PC-3 (cell line): ENCODE results near the gene PTK6. TPM values are rescaled to one million over a fixed set of nuclear protein-coding genes. Genes with fewer than 3 reads are reported as not detected.
A peak's percentile ranks its signal among the peaks of the same experiment; 100 is the strongest.

ENCODE experiments used
- ATAC-seq: fragments of 200-7000 bp; cut with Tn5 transposase; 2 replicates; pipeline ENCODE4 v1.9.1; 2020; ENCODE audit warnings: mild to moderate bottlenecking, moderate library complexity
- BruUV-seq: library from RNA; stranded (reverse); fragments of 400-500 nt; replicated peaks from 2 replicates; lab custom pipeline; 2021; lab: Mats Ljungman, UMichigan
- CTCF ChIA-PET: fragments of 300-600 bp; sonication (Branson Sonifier 250); formaldehyde crosslinking; loops from one replicate; lab custom pipeline; 2022; ENCODE audit warnings: antibody characterized with exemption; lab: Charles Lee
- POLR2A ChIA-PET: fragments of 300-600 bp; sonication (Branson Sonifier 250); formaldehyde crosslinking; loops from one replicate; lab custom pipeline; 2022; ENCODE audit warnings: antibody characterized with exemption; ENCODE audit not compliant: unreplicated experiment; lab: Charles Lee
- DNase-seq: peaks from one replicate; pipeline ENCODE4 v3.0.0-alpha.2; 2015
- H2AFZ ChIP-seq: fragments of 300-600 bp; sonication (generic); 2 replicates; pipeline ENCODE4 v1.6.0; 2016; ENCODE audit warnings: antibody characterized with exemption, low read length
- H3F3A ChIP-seq: fragments of 300-600 bp; sonication (generic); one replicate; pipeline ENCODE4 v1.6.0; 2017; ENCODE audit warnings: antibody characterized with exemption, low read length, control low read depth, mild to moderate bottlenecking; ENCODE audit not compliant: unreplicated experiment
- H3K27ac ChIP-seq: fragments of 300-600 bp; sonication (generic); 2 replicates; pipeline ENCODE4 v1.5.1; 2016; ENCODE audit warnings: mild to moderate bottlenecking, low read length
- H3K27me3 ChIP-seq: fragments of 300-600 bp; sonication (generic); 2 replicates; pipeline ENCODE4 v1.6.1; 2016; ENCODE audit warnings: low read length, mixed read lengths
- H3K36me3 ChIP-seq: fragments of 300-600 bp; sonication (generic); 2 replicates; pipeline ENCODE4 v1.6.1; 2016; ENCODE audit warnings: low read depth, mixed run types, low read length, mixed read lengths
- H3K4me1 ChIP-seq: fragments of 300-600 bp; sonication (generic); 2 replicates; pipeline ENCODE4 v1.5.1; 2016; ENCODE audit warnings: low read length; ENCODE audit not compliant: insufficient read depth
- H3K4me2 ChIP-seq: fragments of 300-600 bp; sonication (generic); 2 replicates; pipeline ENCODE4 v1.6.0; 2016; ENCODE audit warnings: low read length
- H3K4me3 ChIP-seq: fragments of 300-600 bp; sonication (generic); 2 replicates; pipeline ENCODE4 v1.5.1; 2016; ENCODE audit warnings: mild to moderate bottlenecking, low read length, mixed read lengths
- H3K79me2 ChIP-seq: fragments of 300-600 bp; sonication (generic); 2 replicates; pipeline ENCODE4 v1.6.1; 2017; ENCODE audit warnings: low read length, mixed read lengths
- H3K9ac ChIP-seq: fragments of 300-600 bp; sonication (generic); 2 replicates; pipeline ENCODE4 v1.6.0; 2016; ENCODE audit warnings: mild to moderate bottlenecking, low read length
- H3K9me2 ChIP-seq: fragments of 300-600 bp; sonication (generic); replicated peaks from 2 replicates; pipeline ENCODE4 v1.6.1; 2016; ENCODE audit warnings: mixed run types, low read length, mixed read lengths
- H3K9me3 ChIP-seq: fragments of 300-600 bp; sonication (generic); 2 replicates; pipeline ENCODE4 v1.6.1; 2016; ENCODE audit warnings: low read length, mixed read lengths
- H4K20me1 ChIP-seq: fragments of 300-600 bp; sonication (generic); 2 replicates; pipeline ENCODE4 v1.6.1; 2016; ENCODE audit warnings: low read length, mixed read lengths
- EZH2 ChIP-seq: fragments of 300-600 bp; sonication (generic); IDR thresholded peaks from one replicate; pipeline ENCODE4 v1.6.1; 2017; ENCODE audit warnings: antibody characterized with exemption, mild to moderate bottlenecking, low read length; ENCODE audit not compliant: unreplicated experiment
- EZH2phosphoT487 ChIP-seq: fragments of 300-600 bp; sonication (generic); IDR thresholded peaks from 2 replicates; pipeline ENCODE4 v1.6.1; 2018; ENCODE audit warnings: mild to moderate bottlenecking, antibody characterized with exemption, low read length, borderline replicate concordance
- intact Hi-C: fragments of 100-400 bp; cut with micrococcal nuclease; formaldehyde crosslinking; loops from 2 replicates; pipeline ENCODE4 v1.9.0; 2023
- total RNA-seq: library from RNA; depleted of rRNA; stranded (reverse); fragments of >200 nt; gene quantifications from 2 replicates; pipeline ENCODE4 v1.2.3, GENCODE V29; 2014
- TF ChIP-seq, protein P1 (sequence below): fragments of 300-600 bp; sonication (generic); conservative IDR thresholded peaks from 2 replicates; pipeline ENCODE4 v1.5.1; 2017; ENCODE audit warnings: antibody characterized with exemption, low read depth, mild to moderate bottlenecking, low read length

Gene PTK6
- total RNA-seq, 1 experiment from 2014 or later = 11.1 TPM

DNA sequence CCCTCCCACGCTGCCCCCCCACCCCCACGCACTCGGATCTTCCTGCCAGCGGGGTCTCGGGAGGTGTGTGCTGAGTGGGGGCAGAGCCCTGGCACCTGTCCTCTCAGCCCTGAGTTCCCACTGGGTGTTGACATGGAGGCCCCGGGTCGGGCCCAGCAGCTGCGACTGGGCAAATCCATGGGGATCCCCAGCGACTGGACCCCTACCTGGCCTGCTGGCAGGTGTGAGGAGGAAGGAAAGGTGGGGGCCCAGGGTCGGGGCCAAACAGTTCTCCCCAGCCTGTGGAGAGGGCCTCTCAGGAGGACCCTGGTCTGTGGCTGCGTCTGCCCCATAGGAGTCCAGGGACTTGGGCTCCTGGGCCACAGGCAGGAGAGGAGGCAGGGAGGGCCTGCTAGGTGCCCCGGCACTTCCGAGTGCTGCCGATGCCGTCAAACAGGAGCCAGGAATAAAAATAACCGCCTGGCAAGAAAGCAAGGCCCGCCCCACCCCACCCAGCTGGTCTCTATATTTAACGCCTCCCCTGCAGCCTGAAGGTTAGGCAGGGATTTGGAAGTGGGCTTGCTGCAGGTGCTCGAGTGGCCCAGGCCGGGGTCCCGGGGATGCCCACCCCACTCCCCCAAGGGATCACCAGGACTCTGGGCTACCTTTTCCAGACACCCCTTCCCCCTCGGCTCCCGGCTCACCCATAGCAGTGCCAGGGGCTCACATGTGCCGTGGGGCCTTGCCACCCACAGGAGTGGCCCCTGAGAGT is 36.9 kb downstream of the PTK6 start:
- Histone ChIP-seq H2AFZ (no peak overlapping the region), H3K4me2 (no peak overlapping the region), H3K4me3 (no peak overlapping the region), H3K27ac (no peak overlapping the region), H3K36me3 (peaks cover 9% of the 10 kb centered on the region), H3K79me2 (peaks cover 21% of the 10 kb centered on the region), H3K4me1 (peaks cover 14% of the 10 kb centered on the region), H3K9me2 (no peaks in the 10 kb centered on the region), H3F3A (no peaks in the 10 kb centered on the region), H3K9me3 (no peaks in the 10 kb centered on the region), H4K20me1 (no peaks in the 10 kb centered on the region; the same call in 1 of the 2 replicates), H3K9ac (no peak overlapping the region), H3K27me3 (no peaks in the 10 kb centered on the region)
- POLR2A ChIA-PET = no interaction called here
- intact Hi-C loops = no loop called here
- CTCF ChIA-PET = no interaction called here
- ATAC-seq (no peak), DNase-seq (no peak)
- BruUV-seq = no TSS peak
- TF ChIP-seq, protein P1, sequence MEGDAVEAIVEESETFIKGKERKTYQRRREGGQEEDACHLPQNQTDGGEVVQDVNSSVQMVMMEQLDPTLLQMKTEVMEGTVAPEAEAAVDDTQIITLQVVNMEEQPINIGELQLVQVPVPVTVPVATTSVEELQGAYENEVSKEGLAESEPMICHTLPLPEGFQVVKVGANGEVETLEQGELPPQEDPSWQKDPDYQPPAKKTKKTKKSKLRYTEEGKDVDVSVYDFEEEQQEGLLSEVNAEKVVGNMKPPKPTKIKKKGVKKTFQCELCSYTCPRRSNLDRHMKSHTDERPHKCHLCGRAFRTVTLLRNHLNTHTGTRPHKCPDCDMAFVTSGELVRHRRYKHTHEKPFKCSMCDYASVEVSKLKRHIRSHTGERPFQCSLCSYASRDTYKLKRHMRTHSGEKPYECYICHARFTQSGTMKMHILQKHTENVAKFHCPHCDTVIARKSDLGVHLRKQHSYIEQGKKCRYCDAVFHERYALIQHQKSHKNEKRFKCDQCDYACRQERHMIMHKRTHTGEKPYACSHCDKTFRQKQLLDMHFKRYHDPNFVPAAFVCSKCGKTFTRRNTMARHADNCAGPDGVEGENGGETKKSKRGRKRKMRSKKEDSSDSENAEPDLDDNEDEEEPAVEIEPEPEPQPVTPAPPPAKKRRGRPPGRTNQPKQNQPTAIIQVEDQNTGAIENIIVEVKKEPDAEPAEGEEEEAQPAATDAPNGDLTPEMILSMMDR = no peak
- no peak for TF ChIP-seq EZH2
- no peak for TF ChIP-seq EZH2phosphoT487

- H3K9me3 ChIP-seq = no peaks in the 10 kb centered on the region
- no peaks in the 10 kb centered on the region for H3F3A ChIP-seq
- H3K9me2 ChIP-seq = no peaks in the 10 kb centered on the region
- peak overlapping the region; percentile 72; the same call in 1 of the 2 replicates for H2AFZ ChIP-seq
- ATAC-seq (peak; percentile 2), DNase-seq (no peak)
- peaks cover 21% of the 10 kb centered on the region for H3K79me2 ChIP-seq
- no peaks in the 10 kb centered on the region; the same call in 1 of the 2 replicates for H4K20me1 ChIP-seq
- intact Hi-C loops = no loop called here
- no peak overlapping the region for H3K9ac ChIP-seq
- peak overlapping the region; percentile 61 for H3K4me3 ChIP-seq
- no peak for TF ChIP-seq EZH2phosphoT487
- TF ChIP-seq EZH2 = no peak
- TF ChIP-seq, protein P1 = no peak
- ChIA-PET POLR2A (no interaction called here), CTCF (no interaction called here)
- H3K27me3 ChIP-seq = no peaks in the 10 kb centered on the region
- H3K36me3 ChIP-seq = peaks cover 17% of the 10 kb centered on the region
- BruUV-seq = no TSS peak
- H3K27ac ChIP-seq = no peak overlapping the region
- H3K4me2 ChIP-seq = peak overlapping the region; percentile 98
- H3K4me1 ChIP-seq = peaks cover 14% of the 10 kb centered on the region
Observed at GRCh38 chr20:63499338-63499969, 37.7 kb downstream of the PTK6 start.
